PFSK-1 (cell line): ENCODE measurements around the gene MAJIN.

Source experiments
- FOXP2 ChIP-seq: optimal IDR thresholded peaks from 2 replicates; pipeline ENCODE3; 2011; ENCODE audit warnings: borderline replicate concordance, control low read depth, inconsistent platforms; ENCODE audit not compliant: insufficient read depth; ENCODE audit errors: extremely low read length, extremely low read depth
- POLR2AphosphoS5 ChIP-seq: IDR thresholded peaks from 2 replicates; pipeline ENCODE4 v1.6.1; 2012; ENCODE audit warnings: low read depth, mild to moderate bottlenecking, control low read depth, low read length, moderate library complexity
- REST ChIP-seq, 2 experiments: IDR thresholded peaks; 2 replicates each; pipeline versions ENCODE4 v1.6.1 to v1.8.0; 2011 to 2012; ENCODE audit warnings: low read depth in 2 of 2, low read length in 2 of 2, control low read depth in 1 of 2, inconsistent platforms in 1 of 2, mild to moderate bottlenecking in 1 of 2, moderate library complexity in 1 of 2; ENCODE audit not compliant: insufficient read depth in 1 of 2
- SIN3A ChIP-seq: IDR thresholded peaks from 2 replicates; pipeline ENCODE4 v1.6.1; 2012; ENCODE audit warnings: mild to moderate bottlenecking, low read length, moderate library complexity, borderline replicate concordance; ENCODE audit not compliant: insufficient read depth
- TAF1 ChIP-seq: IDR thresholded peaks from 2 replicates; pipeline ENCODE4 v1.6.1; 2012; ENCODE audit warnings: low read length, control low read depth, borderline replicate concordance; ENCODE audit not compliant: insufficient read depth

The MAJIN gene

GRCh38 chr11:64910451-64911093 is 61.3 kb downstream of the MAJIN start:
- TF ChIP-seq POLR2AphosphoS5, result no peak
- no peak for TF ChIP-seq REST (IDR thresholded peaks at IDR 0.05; ENCODE audit: insufficient read depth in 1 of 2, low read depth in 2 of 2, low read length in 2 of 2)
- TF ChIP-seq FOXP2, result no peak
- TF ChIP-seq SIN3A, result no peak
- TF ChIP-seq TAF1, result no peak

- TF ChIP-seq SIN3A (no peak), POLR2AphosphoS5 (no peak), REST (IDR thresholded peaks at IDR 0.05; ENCODE audit: insufficient read depth in 1 of 2, low read depth in 2 of 2, low read length in 2 of 2) (no peak), FOXP2 (no peak)
These were observed 62.1 kb downstream of the MAJIN start for GRCh38 chr11:64909653-64910343.

GRCh38 chr11:64908766-64909165 is 63.1 kb downstream of the MAJIN start:
- TF ChIP-seq REST (IDR thresholded peaks at IDR 0.05; ENCODE audit: insufficient read depth in 1 of 2, low read depth in 2 of 2, low read length in 2 of 2) (no peak), SIN3A (no peak)

- no peak for TF ChIP-seq POLR2AphosphoS5
- TF ChIP-seq SIN3A, result no peak
- no peak for TF ChIP-seq TAF1
- TF ChIP-seq REST (IDR thresholded peaks at IDR 0.05; ENCODE audit: insufficient read depth in 1 of 2, low read depth in 2 of 2, low read length in 2 of 2), result no peak
- TF ChIP-seq FOXP2, result no peak
These were observed 65.6 kb downstream of the MAJIN start for GRCh38 chr11:64906314-64906635.
